C4-2B (cell line): ENCODE measurements around the gene NUP98.

Experiments
- CTCF ChIP-seq: fragments of 450-650 bp; conservative IDR thresholded peaks from 2 replicates; pipeline ENCODE4 v1.5.1; 2017; ENCODE audit warnings: mild to moderate bottlenecking
- ZFX ChIP-seq: fragments of 450-650 bp; IDR thresholded peaks from 2 replicates; pipeline ENCODE4 v1.6.1; 2017

GRCh38 chr11:3745161-3745560, 52.2 kb downstream of the NUP98 start:
- no peak for TF ChIP-seq CTCF
- no peak for TF ChIP-seq ZFX
